Panc1 (cell line): ENCODE results near the gene SCRN3.

ENCODE experiments used
- CTCF ChIP-seq: fragments of 450-650 bp; IDR thresholded peaks from 2 replicates; pipeline ENCODE4 v1.5.1; 2017; ENCODE audit warnings: mild to moderate bottlenecking
- REST ChIP-seq, 2 experiments: IDR thresholded peaks; 2 replicates each; pipeline ENCODE4 v1.6.1; 2011 to 2012; ENCODE audit warnings: low read depth in 2 of 2, control low read depth in 1 of 2, low read length in 1 of 2, mild to moderate bottlenecking in 1 of 2, moderate library complexity in 1 of 2; ENCODE audit not compliant: insufficient read depth in 1 of 2

- TF ChIP-seq REST (IDR thresholded peaks at IDR 0.05; ENCODE audit: insufficient read depth in 1 of 2, low read depth in 2 of 2, low read length in 1 of 2) (no peak), CTCF (no peak)
Observed at GRCh38 chr2:174385201-174385600, 10.3 kb upstream of the SCRN3 start.
